CD14-positive monocyte (primary cell): Measurements from ENCODE around the gene TMEM178B. TPM values are rescaled to one million over a fixed set of nuclear protein-coding genes. Genes with fewer than 3 reads are reported as not detected.

Experiments used
- DNase-seq, 3 donors: peaks; one replicate each; pipeline ENCODE4 v3.0.0-alpha.2; 2011 to 2022
- H2AFZ ChIP-seq: 2 replicates; pipeline ENCODE4 v1.6.0; 2012; ENCODE audit warnings: mild to moderate bottlenecking, low read depth, low read length, inconsistent platforms; ENCODE audit not compliant: insufficient read depth, poor library complexity, severe bottlenecking
- H3K27ac ChIP-seq, 2 donors: 1 replicate in 1 of 2; 2 replicates in 1 of 2; pipeline ENCODE4 v1.5.1; 2012 to 2013; ENCODE audit warnings: low read length in 2 of 2, control low read depth in 1 of 2, inconsistent platforms in 1 of 2, low read depth in 1 of 2, mild to moderate bottlenecking in 1 of 2
- H3K27me3 ChIP-seq, 2 donors: one replicate each; pipeline versions ENCODE4 v1.6.0 to v1.6.1; 2011 to 2013; ENCODE audit warnings: low read length in 2 of 2; ENCODE audit not compliant: control insufficient read depth in 2 of 2, insufficient read depth in 2 of 2
- H3K36me3 ChIP-seq, 2 donors: replicated peaks in 1 of 2; 1 replicate in 1 of 2; 2 replicates in 1 of 2; pipeline versions ENCODE4 v1.5.1 to v1.6.1; 2012 to 2013; ENCODE audit warnings: low read length in 2 of 2, control low read depth in 1 of 2, inconsistent platforms in 1 of 2, mild to moderate bottlenecking in 1 of 2; ENCODE audit not compliant: insufficient read depth in 2 of 2, control insufficient read depth in 1 of 2
- H3K4me1 ChIP-seq, 2 donors: 1 replicate in 1 of 2; 2 replicates in 1 of 2; pipeline versions ENCODE4 v1.5.1 to v1.6.1; 2012 to 2013; ENCODE audit warnings: low read length in 2 of 2, control low read depth in 1 of 2, inconsistent platforms in 1 of 2, mild to moderate bottlenecking in 1 of 2, moderate library complexity in 1 of 2; ENCODE audit not compliant: insufficient read depth in 2 of 2, control insufficient read depth in 1 of 2
- H3K4me2 ChIP-seq: replicated peaks from 2 replicates; pipeline ENCODE3; 2012; ENCODE audit warnings: low read length, moderate library complexity, mild to moderate bottlenecking; ENCODE audit not compliant: poor library complexity, severe bottlenecking; ENCODE audit errors: extremely low read depth
- H3K4me3 ChIP-seq, 3 experiments: fragments of 200-600 bp in 1 of 3; sonication (generic) in 1 of 3; replicated peaks in 1 of 3; 1 replicate in 2 of 3; 2 replicates in 1 of 3; pipeline ENCODE4 v1.5.1; 2011 to 2013; ENCODE audit warnings: low read length in 3 of 3, mild to moderate bottlenecking in 3 of 3, control low read depth in 2 of 3, low read depth in 2 of 3, inconsistent platforms in 1 of 3, moderate library complexity in 1 of 3
- H3K79me2 ChIP-seq: 2 replicates; pipeline ENCODE4 v1.6.0; 2012; ENCODE audit warnings: mild to moderate bottlenecking, control low read depth, inconsistent platforms, low read length, moderate library complexity; ENCODE audit not compliant: insufficient read depth
- H3K9ac ChIP-seq: 2 replicates; pipeline ENCODE4 v1.6.0; 2017; ENCODE audit warnings: low read length, mild to moderate bottlenecking; ENCODE audit not compliant: insufficient read depth, poor library complexity, severe bottlenecking
- H3K9me3 ChIP-seq, 2 donors: replicated peaks in 1 of 2; 1 replicate in 1 of 2; 2 replicates in 1 of 2; pipeline versions ENCODE4 v1.5.1 to v1.6.1; 2012 to 2013; ENCODE audit warnings: low read length in 2 of 2, control low read depth in 1 of 2; ENCODE audit not compliant: control insufficient read depth in 1 of 2, insufficient read depth in 1 of 2
- H4K20me1 ChIP-seq: 2 replicates; pipeline ENCODE4 v1.6.0; 2012; ENCODE audit warnings: mild to moderate bottlenecking, low read length, control low read depth, moderate library complexity; ENCODE audit not compliant: insufficient read depth
- H3K27ac Mint-ChIP-seq, 7 donors: one replicate each; pipeline ENCODE4 v1.8.0; 2020; ENCODE audit warnings: mild to moderate bottlenecking in 7 of 7, mixed read lengths in 7 of 7, moderate library complexity in 6 of 7, inconsistent platforms in 2 of 7
- H3K27me3 Mint-ChIP-seq, 3 donors: one replicate each; pipeline ENCODE4 v1.8.0; 2021 to 2022; ENCODE audit warnings: low read depth in 3 of 3, mild to moderate bottlenecking in 3 of 3, mixed read lengths in 3 of 3, moderate library complexity in 3 of 3, inconsistent platforms in 1 of 3
- H3K36me3 Mint-ChIP-seq, 2 donors: one replicate each; pipeline ENCODE4 v1.8.0; 2020; ENCODE audit warnings: mixed read lengths in 2 of 2, inconsistent platforms in 1 of 2, mild to moderate bottlenecking in 1 of 2
- H3K4me1 Mint-ChIP-seq: one replicate; pipeline ENCODE4 v1.8.0; 2020; ENCODE audit warnings: mild to moderate bottlenecking, mixed read lengths
- H3K4me3 Mint-ChIP-seq, 2 donors: one replicate each; pipeline ENCODE4 v1.8.0; 2020; ENCODE audit warnings: mild to moderate bottlenecking in 2 of 2, mixed read lengths in 2 of 2, moderate library complexity in 1 of 2
- H3K9me3 Mint-ChIP-seq, 7 donors: one replicate each; pipeline ENCODE4 v1.8.0; 2020 to 2022; ENCODE audit warnings: mixed read lengths in 7 of 7, mild to moderate bottlenecking in 6 of 7, moderate library complexity in 6 of 7, inconsistent platforms in 2 of 7
- WGBS: methylation state at CpG from one replicate; pipeline ENCODE4 v1.1.5; 2013; ENCODE audit warnings: missing lambda C conversion rate; ENCODE audit not compliant: insufficient coverage; 5-methylcytosine and 5-hydroxymethylcytosine counted together
- intact Hi-C, 2 donors: fragments of 100-400 bp; cut with micrococcal nuclease; formaldehyde crosslinking; loops; one replicate each; pipeline versions ENCODE4 v1.15.0 to v1.15.1; 2023
- polyA plus RNA-seq, 3 donors: library from polyadenylated mRNA; depleted of rRNA in 1 of 3; unstranded in 2 of 3; stranded (reverse) in 1 of 3; fragments of 300-500 nt in 2 of 3; fragments of >200 nt in 1 of 3; fragmentation: Illumina TruSeq in 2 of 3; gene quantifications; 1 replicate in 2 of 3; 2 replicates in 1 of 3; pipeline ENCODE4 v1.2.3, GENCODE V29; 2012 to 2021
- TF ChIP-seq, protein P1 (sequence below): fragments of 200-600 bp; IDR thresholded peaks from one replicate; pipeline ENCODE4 v1.8.0; 2022; ENCODE audit warnings: antibody characterized with exemption, mild to moderate bottlenecking

TMEM178B gene
- polyA plus RNA-seq, 3 donors = not detected

DNA sequence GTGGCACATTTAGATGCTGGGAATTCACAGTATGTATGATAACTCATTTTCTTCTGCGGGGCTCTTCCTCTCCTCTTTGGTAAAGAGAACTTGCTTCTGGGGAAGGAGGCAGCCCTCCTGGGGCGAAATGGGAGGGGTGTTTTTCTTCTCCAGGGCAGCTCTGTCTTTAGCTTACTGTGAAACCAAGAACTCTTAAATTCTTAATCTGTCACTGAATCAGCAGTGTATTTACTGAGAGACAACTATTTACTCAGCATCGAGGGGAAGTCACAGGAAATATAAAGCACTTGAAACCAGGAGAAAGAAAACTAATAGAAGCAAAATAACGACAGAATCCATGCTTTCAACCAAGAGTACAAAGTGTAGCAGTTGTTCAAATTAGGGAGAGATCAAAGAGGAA, 319.2 kb downstream of the TMEM178B start:
- intact Hi-C loops = no loop called here
- Histone ChIP-seq H3K36me3 (no peaks in the 10 kb centered on the region), H3K9ac (no peak overlapping the region), H4K20me1 (no peaks in the 10 kb centered on the region), H3K4me2 (no peak overlapping the region), H3K27ac (no peak overlapping the region), H3K79me2 (no peaks in the 10 kb centered on the region), H3K4me3 (no peak overlapping the region), H3K9me3 (no peaks in the 10 kb centered on the region), H3K4me1 (no peaks in the 10 kb centered on the region), H2AFZ (no peak overlapping the region), H3K27me3 (no peaks in the 10 kb centered on the region)
- TF ChIP-seq, protein P1, sequence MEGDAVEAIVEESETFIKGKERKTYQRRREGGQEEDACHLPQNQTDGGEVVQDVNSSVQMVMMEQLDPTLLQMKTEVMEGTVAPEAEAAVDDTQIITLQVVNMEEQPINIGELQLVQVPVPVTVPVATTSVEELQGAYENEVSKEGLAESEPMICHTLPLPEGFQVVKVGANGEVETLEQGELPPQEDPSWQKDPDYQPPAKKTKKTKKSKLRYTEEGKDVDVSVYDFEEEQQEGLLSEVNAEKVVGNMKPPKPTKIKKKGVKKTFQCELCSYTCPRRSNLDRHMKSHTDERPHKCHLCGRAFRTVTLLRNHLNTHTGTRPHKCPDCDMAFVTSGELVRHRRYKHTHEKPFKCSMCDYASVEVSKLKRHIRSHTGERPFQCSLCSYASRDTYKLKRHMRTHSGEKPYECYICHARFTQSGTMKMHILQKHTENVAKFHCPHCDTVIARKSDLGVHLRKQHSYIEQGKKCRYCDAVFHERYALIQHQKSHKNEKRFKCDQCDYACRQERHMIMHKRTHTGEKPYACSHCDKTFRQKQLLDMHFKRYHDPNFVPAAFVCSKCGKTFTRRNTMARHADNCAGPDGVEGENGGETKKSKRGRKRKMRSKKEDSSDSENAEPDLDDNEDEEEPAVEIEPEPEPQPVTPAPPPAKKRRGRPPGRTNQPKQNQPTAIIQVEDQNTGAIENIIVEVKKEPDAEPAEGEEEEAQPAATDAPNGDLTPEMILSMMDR = no peak
- Mint-ChIP-seq H3K9me3 (peaks cover 0 to 10% (median 3%) of the 10 kb centered on the region in 7 donors), H3K36me3 (no peaks in the 10 kb centered on the region), H3K27me3 (peaks cover 1 to 4% (median 3%) of the 10 kb centered on the region in 3 donors), H3K4me3 (no peak overlapping the region), H3K4me1 (no peaks in the 10 kb centered on the region), H3K27ac (no peak overlapping the region)
- no peak for DNase-seq
- WGBS = no CpG with 5 or more reads among the region's 4 CpGs

DNA sequence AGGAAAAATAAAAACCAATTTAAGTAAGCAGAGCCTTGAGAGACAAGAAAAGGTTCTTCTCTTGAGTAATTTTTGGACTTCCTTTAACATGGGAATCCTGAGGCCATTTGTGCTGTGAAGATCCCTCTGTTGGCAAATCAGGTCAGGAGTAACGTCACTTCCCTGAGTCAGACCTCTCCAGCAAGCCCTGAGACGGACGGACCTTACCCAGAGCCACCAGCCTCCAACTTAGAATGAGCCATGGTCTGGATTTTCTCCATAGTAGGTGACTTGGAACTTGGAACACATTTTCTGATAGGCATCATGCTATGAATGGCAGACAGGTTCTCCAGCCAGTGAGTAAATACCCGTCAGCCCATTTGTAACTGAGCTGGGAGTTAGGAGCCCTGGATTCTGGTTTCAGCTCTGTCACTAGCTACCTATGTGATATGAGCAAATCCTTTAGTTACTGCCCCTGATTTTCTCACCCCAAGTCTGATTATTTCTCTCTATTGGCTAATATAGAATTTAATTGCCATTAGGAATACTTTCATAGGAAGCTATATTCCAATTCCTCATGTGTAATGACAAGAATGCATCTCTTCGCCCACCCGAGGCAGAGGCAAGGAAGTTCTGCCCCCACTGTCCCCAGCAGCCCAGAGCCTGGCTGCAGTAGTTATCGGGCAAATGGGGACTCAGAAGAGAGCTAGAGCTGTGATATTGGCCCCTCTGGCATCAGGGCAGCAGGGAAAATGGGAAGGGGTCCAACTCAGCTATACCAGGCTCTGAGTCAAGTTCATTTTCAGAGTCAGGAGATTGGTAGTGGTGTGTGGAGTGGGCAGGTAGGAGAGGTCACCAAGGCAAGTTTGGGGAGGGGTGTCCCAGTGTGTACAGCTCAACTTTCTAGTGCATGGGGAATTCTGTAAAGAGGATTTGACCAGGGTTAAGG, 323.6 kb downstream of the TMEM178B start:
- no peak overlapping the region for H3K27ac ChIP-seq
- TF ChIP-seq, protein P1 = no peak
- H3K9me3 ChIP-seq = no peaks in the 10 kb centered on the region
- Mint-ChIP-seq H3K4me1 (no peaks in the 10 kb centered on the region), H3K9me3 (peaks cover 0 to 10% (median 3%) of the 10 kb centered on the region in 7 donors), H3K27ac (no peak overlapping the region), H3K27me3 (peaks cover 4 to 7% (median 4%) of the 10 kb centered on the region in 3 donors), H3K36me3 (no peaks in the 10 kb centered on the region), H3K4me3 (no peak overlapping the region)
- intact Hi-C loops = no loop called here
- H3K27me3 ChIP-seq = no peaks in the 10 kb centered on the region
- H3K4me3 ChIP-seq = no peak overlapping the region
- 86% methylated on average over 2 of the region's 7 CpGs for WGBS
- H3K4me1 ChIP-seq = no peaks in the 10 kb centered on the region
- no peaks in the 10 kb centered on the region for H3K79me2 ChIP-seq
- H3K9ac ChIP-seq = no peak overlapping the region
- no peaks in the 10 kb centered on the region for H3K36me3 ChIP-seq
- no peaks in the 10 kb centered on the region for H4K20me1 ChIP-seq
- no peak overlapping the region for H2AFZ ChIP-seq
- no peak overlapping the region for H3K4me2 ChIP-seq
- no peak for DNase-seq
